IMR-90 (cell line): Measurements from ENCODE around the gene GPC5. TPM values are rescaled to one million over a fixed set of nuclear protein-coding genes. Genes with fewer than 3 reads are reported as not detected.

Source experiments
- ATAC-seq: fragments of 200-7000 bp; cut with Tn5 transposase; 2 replicates; pipeline ENCODE4 v1.9.1; 2020; ENCODE audit warnings: low read depth, mild to moderate bottlenecking, moderate library complexity
- BruUV-seq: library from RNA; stranded (reverse); fragments of 400-500 nt; replicated peaks from 2 replicates; lab custom pipeline; 2021; lab: Mats Ljungman, UMichigan
- CTCF ChIA-PET: fragments of 300-600 bp; formaldehyde crosslinking; extraction: SDS; loops from one replicate; lab custom pipeline; 2021; ENCODE audit warnings: antibody characterized with exemption; lab: Yijun Ruan, JAX
- POLR2A ChIA-PET: fragments of 300-600 bp; sonication (Branson Sonifier 250); formaldehyde crosslinking; loops from one replicate; lab custom pipeline; 2022; ENCODE audit warnings: antibody characterized with exemption; ENCODE audit not compliant: unreplicated experiment; lab: Charles Lee
- DNase-seq: peaks from one replicate; pipeline ENCODE4 v3.0.0; 2013
- H2AFZ ChIP-seq: replicated peaks from 2 replicates; pipeline ENCODE3; 2013; ENCODE audit warnings: low read length, mild to moderate bottlenecking; ENCODE audit not compliant: poor library complexity
- H2AK5ac ChIP-seq: 2 replicates; pipeline ENCODE4 v1.6.1; 2013; ENCODE audit warnings: low read depth, low read length, inconsistent platforms
- H2AK9ac ChIP-seq: replicated peaks from 2 replicates; pipeline ENCODE3; 2013; ENCODE audit warnings: mild to moderate bottlenecking, low read depth, low read length, moderate library complexity; ENCODE audit not compliant: poor library complexity
- H2BK120ac ChIP-seq: 2 replicates; pipeline ENCODE4 v1.6.1; 2013; ENCODE audit warnings: low read depth, low read length, inconsistent platforms
- H2BK15ac ChIP-seq: 3 replicates; pipeline ENCODE4 v1.6.1; 2013; ENCODE audit warnings: low read depth, low read length, inconsistent platforms
- H2BK20ac ChIP-seq: 2 replicates; pipeline ENCODE4 v1.6.1; 2013; ENCODE audit warnings: low read depth, mild to moderate bottlenecking, inconsistent platforms, low read length, moderate library complexity
- H2BK5ac ChIP-seq: 2 replicates; pipeline ENCODE4 v1.6.1; 2013; ENCODE audit warnings: mild to moderate bottlenecking, low read depth, low read length, inconsistent platforms; ENCODE audit not compliant: poor library complexity, severe bottlenecking
- H3K14ac ChIP-seq: replicated peaks from 2 replicates; pipeline ENCODE4 v1.6.1; 2013; ENCODE audit warnings: low read depth, low read length, inconsistent platforms
- H3K18ac ChIP-seq: 2 replicates; pipeline ENCODE4 v1.6.1; 2013; ENCODE audit warnings: low read depth, low read length, control low read depth
- H3K23ac ChIP-seq: 2 replicates; pipeline ENCODE4 v1.6.1; 2013; ENCODE audit warnings: low read depth, low read length, inconsistent platforms
- H3K27ac ChIP-seq: 2 replicates; pipeline ENCODE4 v1.5.1; 2013; ENCODE audit warnings: mild to moderate bottlenecking, control low read depth, low read length; ENCODE audit not compliant: insufficient read depth
- H3K27me3 ChIP-seq: 2 replicates; pipeline ENCODE4 v1.6.1; 2013; ENCODE audit warnings: low read length; ENCODE audit not compliant: control insufficient read depth, insufficient read depth
- H3K36me3 ChIP-seq: 2 replicates; pipeline ENCODE4 v1.6.1; 2013; ENCODE audit warnings: low read length, mixed read lengths; ENCODE audit not compliant: control insufficient read depth, insufficient read depth
- H3K4ac ChIP-seq: 2 replicates; pipeline ENCODE4 v1.6.1; 2013; ENCODE audit warnings: low read depth, low read length, inconsistent platforms
- H3K4me1 ChIP-seq: 2 replicates; pipeline ENCODE4 v1.6.1; 2013; ENCODE audit warnings: low read length, mixed read lengths; ENCODE audit not compliant: control insufficient read depth, insufficient read depth
- H3K4me2 ChIP-seq: 2 replicates; pipeline ENCODE4 v1.6.1; 2013; ENCODE audit warnings: low read depth, mild to moderate bottlenecking, control low read depth, low read length, moderate library complexity
- H3K4me3 ChIP-seq: 2 replicates; pipeline ENCODE4 v1.5.1; 2013; ENCODE audit warnings: low read depth, mild to moderate bottlenecking, control low read depth, low read length, moderate library complexity; ENCODE audit not compliant: insufficient read depth
- H3K56ac ChIP-seq: 2 replicates; pipeline ENCODE4 v1.6.1; 2013; ENCODE audit warnings: low read length, inconsistent platforms; ENCODE audit not compliant: insufficient read depth; ENCODE audit errors: extremely low read depth
- H3K79me1 ChIP-seq, 2 experiments: 2 replicates each; pipeline ENCODE4 v1.6.1; 2013; ENCODE audit warnings: low read length in 2 of 2, inconsistent platforms in 1 of 2, low read depth in 1 of 2
- H3K9ac ChIP-seq: 2 replicates; pipeline ENCODE4 v1.6.1; 2013; ENCODE audit warnings: low read depth, low read length, control low read depth
- H3K9me1 ChIP-seq: 2 replicates; pipeline ENCODE4 v1.6.1; 2013; ENCODE audit warnings: low read length, inconsistent platforms; ENCODE audit not compliant: insufficient read depth
- H3K9me3 ChIP-seq: 2 replicates; pipeline ENCODE4 v1.6.1; 2013; ENCODE audit warnings: low read length; ENCODE audit not compliant: control insufficient read depth, insufficient read depth
- H4K20me1 ChIP-seq: 2 replicates; pipeline ENCODE4 v1.6.1; 2013; ENCODE audit warnings: low read length, inconsistent platforms; ENCODE audit not compliant: insufficient read depth
- H4K5ac ChIP-seq: 2 replicates; pipeline ENCODE4 v1.6.1; 2013; ENCODE audit warnings: mild to moderate bottlenecking, low read depth, low read length, control low read depth
- H4K8ac ChIP-seq, 2 experiments: 2 replicates each; pipeline ENCODE4 v1.6.1; 2013; ENCODE audit warnings: low read depth in 2 of 2, low read length in 2 of 2, control low read depth in 1 of 2, inconsistent platforms in 1 of 2
- H4K91ac ChIP-seq: 2 replicates; pipeline ENCODE4 v1.6.1; 2013; ENCODE audit warnings: low read depth, low read length, inconsistent platforms; ENCODE audit not compliant: insufficient read depth
- POLR2A ChIP-seq: IDR thresholded peaks from 2 replicates; pipeline ENCODE4 v1.6.1; 2012; ENCODE audit warnings: mild to moderate bottlenecking, low read depth, low read length
- WGBS, 2 experiments: methylation state at CpG; one replicate each; pipeline versions ENCODE4 v1.1.5 to v1.1.7; 2013; ENCODE audit warnings: missing lambda C conversion rate in 2 of 2; ENCODE audit not compliant: insufficient read length in 1 of 2; ENCODE audit errors: extremely low coverage in 2 of 2; 5-methylcytosine and 5-hydroxymethylcytosine counted together
- dilution Hi-C: fragments of 300-500 bp; cut with HindIII; formaldehyde crosslinking; loops from one replicate; pipeline ENCODE4 v1.14.3; 2018; ENCODE audit warnings: low sequenced_read_pairs; ENCODE audit not compliant: unreplicated experiment
- in situ Hi-C: fragments of 300-500 bp; cut with MboI; formaldehyde crosslinking; loops from 3 replicates; pipeline ENCODE4 v1.14.3; 2019; ENCODE audit warnings: low sequenced_read_pairs, inconsistent platforms, mixed read lengths
- intact Hi-C: fragments of 100-400 bp; cut with micrococcal nuclease; formaldehyde crosslinking; loops from 2 replicates; pipeline ENCODE4 v1.10.0; 2022
- polyA plus RNA-seq, 3 experiments: library from polyadenylated mRNA; depleted of rRNA; stranded (reverse); fragments of >200 nt; gene quantifications; 2 replicates each; pipeline ENCODE4 v1.2.3, GENCODE V29; 2012; ENCODE audit warnings: low replicate concordance in 1 of 3
- total RNA-seq: library from RNA; depleted of rRNA; stranded (reverse); fragments of >200 nt; gene quantifications from 2 replicates; pipeline ENCODE4 v1.2.3, GENCODE V29; 2012

Gene GPC5
- total and polyA plus RNA-seq, 2 of the 4 experiments (the other 2 are of a cell fraction), result 0.94 to 1.8 TPM

DNA sequence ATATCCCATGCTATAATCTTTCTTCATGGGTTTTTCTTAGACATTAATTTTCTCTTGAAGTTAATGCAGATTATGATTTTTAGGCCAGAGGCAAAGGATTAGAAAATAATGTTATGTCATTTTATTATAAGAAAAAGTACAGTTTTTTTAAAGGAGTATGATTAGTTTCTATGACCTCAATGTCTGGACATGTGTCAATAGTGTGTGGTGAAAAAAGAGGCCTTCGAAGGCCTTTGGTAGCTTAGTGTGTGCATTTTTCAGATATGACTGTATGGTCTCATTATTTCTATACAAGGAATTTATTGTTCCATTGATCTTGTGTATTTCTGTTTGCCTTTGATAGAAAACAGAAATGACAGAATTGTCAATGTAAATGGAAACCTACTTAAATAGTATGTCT, 195.6 kb downstream of the GPC5 start:
- no peaks in the 10 kb centered on the region for H4K20me1 ChIP-seq
- H3K56ac ChIP-seq, result no peak overlapping the region
- H4K8ac ChIP-seq, result no peak overlapping the region
- DNase-seq (no peak), ATAC-seq (no peak)
- no peak overlapping the region for H3K9ac ChIP-seq
- no peaks in the 10 kb centered on the region for H3K27me3 ChIP-seq
- H3K79me1 ChIP-seq, result no peaks in the 10 kb centered on the region
- H3K23ac ChIP-seq, result no peak overlapping the region
- WGBS, 2 experiments, result 40% methylated on average over 1 of the region's 1 CpG; no CpG with 5 or more reads in 1 of the 2 experiments
- CTCF ChIA-PET, result interaction anchor here (0.6 kb wide), 1 partner anchor 108 kb away, joined by 3 read pairs; no protein-coding TSS in a partner anchor
- intact Hi-C loops (no loop called here), dilution Hi-C loops (no loop called here), in situ Hi-C loops (no loop called here)
- no peaks in the 10 kb centered on the region for H3K9me1 ChIP-seq
- H3K36me3 ChIP-seq, result no peaks in the 10 kb centered on the region
- no peak for TF ChIP-seq POLR2A
- H3K4ac ChIP-seq, result no peak overlapping the region
- H3K9me3 ChIP-seq, result 0 out of 2 replicates have a peak, but pooled peaks cover 4% of the 10 kb centered on the region
- H4K5ac ChIP-seq, result no peak overlapping the region
- no TSS peak for BruUV-seq
- H3K4me2 ChIP-seq, result no peak overlapping the region
- no peak overlapping the region for H3K4me3 ChIP-seq
- no peak overlapping the region for H2BK120ac ChIP-seq
- no peak overlapping the region for H4K91ac ChIP-seq
- H2BK20ac ChIP-seq, result no peak overlapping the region
- no peak overlapping the region for H2BK5ac ChIP-seq
- no peak overlapping the region for H2BK15ac ChIP-seq
- no peak overlapping the region for H3K14ac ChIP-seq
- no peak overlapping the region for H2AK9ac ChIP-seq
- no peak overlapping the region for H2AFZ ChIP-seq
- H3K18ac ChIP-seq, result no peak overlapping the region
- POLR2A ChIA-PET, result no interaction called here
- H3K27ac ChIP-seq, result no peak overlapping the region
- no peak overlapping the region for H2AK5ac ChIP-seq
- no peaks in the 10 kb centered on the region for H3K4me1 ChIP-seq
